ENCODE results near the gene MYH11.
"Not testable (repeated sequence)": the region's sequence is repeated elsewhere in the genome, so short reads cannot be mapped to it uniquely, and the experiment has no call there.

MYH11 gene

GRCh38 chr16:15743657-15744056 is 113.2 kb downstream of the MYH11 start:
- DNase-seq: no peak

- DNase-seq: no peak
Measured at GRCh38 chr16:15742716-15743115, 114.1 kb downstream of the MYH11 start.

- DNase-seq: no peak
Measured at GRCh38 chr16:15741207-15741871, 115.5 kb downstream of the MYH11 start.

- DNase-seq: no peak
Measured at GRCh38 chr16:15739950-15740349, 116.9 kb downstream of the MYH11 start.

- no peak for DNase-seq
Measured at GRCh38 chr16:15739464-15739863, 117.4 kb downstream of the MYH11 start.

- DNase-seq: no peak
Measured at GRCh38 chr16:15737140-15737644, 119.6 kb downstream of the MYH11 start.

GRCh38 chr16:15736529-15736928 is 120.3 kb downstream of the MYH11 start:
- DNase-seq: no peak

- no peak for DNase-seq
Measured at GRCh38 chr16:15735610-15736009, 121.2 kb downstream of the MYH11 start.

GRCh38 chr16:15732416-15732815 is 124.4 kb downstream of the MYH11 start:
- no peak for DNase-seq

GRCh38 chr16:15729152-15729551 is 127.7 kb downstream of the MYH11 start:
- DNase-seq: no peak

GRCh38 chr16:15727697-15728096 is 129.1 kb downstream of the MYH11 start:
- not testable (repeated sequence) for DNase-seq

- DNase-seq: no peak
Measured at GRCh38 chr16:15726715-15727114, 130.1 kb downstream of the MYH11 start.

- DNase-seq: no peak
Measured at GRCh38 chr16:15725641-15726240, 131.1 kb downstream of the MYH11 start.

- no peak for DNase-seq
Measured at GRCh38 chr16:15723808-15724207, 133.0 kb downstream of the MYH11 start.

- no peak for DNase-seq
Measured at GRCh38 chr16:15721018-15721417, 135.8 kb downstream of the MYH11 start.

GRCh38 chr16:15716694-15717447 is 140.0 kb downstream of the MYH11 start:
- DNase-seq: no peak

GRCh38 chr16:15715221-15715620 is 141.6 kb downstream of the MYH11 start:
- DNase-seq: no peak

GRCh38 chr16:15714393-15715172 is 142.2 kb downstream of the MYH11 start:
- DNase-seq: no peak

GRCh38 chr16:15708997-15709396 is 147.8 kb downstream of the MYH11 start:
- DNase-seq: no peak

GRCh38 chr16:15708096-15708495 is 148.7 kb downstream of the MYH11 start:
- no peak for DNase-seq

GRCh38 chr16:15707332-15707731 is 149.5 kb downstream of the MYH11 start:
- DNase-seq: no peak

- DNase-seq: no peak
Measured at GRCh38 chr16:15705064-15705565, 151.7 kb downstream of the MYH11 start.

- peak; percentile 71 for DNase-seq
Measured at GRCh38 chr16:15704545-15704987, 152.3 kb downstream of the MYH11 start.
